HG03520 (cell line): ENCODE measurements around the gene KCTD15.

Source experiments
- ATAC-seq: cut with Tn5 transposase; IDR thresholded peaks from one replicate; pipeline ENCODE4 v1.9.1; 2021; ENCODE audit warnings: mild to moderate bottlenecking, moderate library complexity; ENCODE audit not compliant: unreplicated experiment

The KCTD15 gene

GRCh38 chr19:33796164-33796875 is at the start of gene KCTD15:
TSS of gene KCTD15 (plus strand) at chr19:33796870. CDS start at chr19:33800455, 3,585 bp downstream.
- ATAC-seq: no peak

- ATAC-seq: no peak
These were observed 49.4 kb upstream of the KCTD15 start for GRCh38 chr19:33747273-33747672.

- ATAC-seq: no peak
These were observed 48.4 kb upstream of the KCTD15 start for GRCh38 chr19:33748231-33748630.

GRCh38 chr19:33749016-33749415 is 47.7 kb upstream of the KCTD15 start:
- no peak for ATAC-seq

GRCh38 chr19:33749619-33750175 is 47.0 kb upstream of the KCTD15 start:
- no peak for ATAC-seq

- no peak for ATAC-seq
These were observed 45.9 kb upstream of the KCTD15 start for GRCh38 chr19:33750587-33751435.

GRCh38 chr19:33751436-33751770 is 45.3 kb upstream of the KCTD15 start:
- ATAC-seq: no peak

- ATAC-seq: no peak
These were observed 44.5 kb upstream of the KCTD15 start for GRCh38 chr19:33752018-33752800.

GRCh38 chr19:33752945-33753344 is 43.7 kb upstream of the KCTD15 start:
- no peak for ATAC-seq

GRCh38 chr19:33754361-33754760 is 42.3 kb upstream of the KCTD15 start:
- no peak for ATAC-seq

GRCh38 chr19:33755099-33756035 is 41.3 kb upstream of the KCTD15 start:
- ATAC-seq: no peak

GRCh38 chr19:33756177-33756576 is 40.5 kb upstream of the KCTD15 start:
- ATAC-seq: no peak

GRCh38 chr19:33758541-33759013 is 38.1 kb upstream of the KCTD15 start:
- ATAC-seq: no peak

GRCh38 chr19:33759356-33759755 is 37.3 kb upstream of the KCTD15 start:
- no peak for ATAC-seq

GRCh38 chr19:33763633-33764371 is 32.9 kb upstream of the KCTD15 start:
- ATAC-seq: no peak

GRCh38 chr19:33766623-33767022 is 30.0 kb upstream of the KCTD15 start:
- ATAC-seq: no peak

GRCh38 chr19:33767898-33768413 is 28.7 kb upstream of the KCTD15 start:
- ATAC-seq: no peak

GRCh38 chr19:33769208-33769607 is 27.5 kb upstream of the KCTD15 start:
- no peak for ATAC-seq

- no peak for ATAC-seq
These were observed 26.6 kb upstream of the KCTD15 start for GRCh38 chr19:33770107-33770506.
